A549 (cell line): ENCODE results near the gene GNRHR. TPM values are rescaled to one million over a fixed set of nuclear protein-coding genes. Genes with fewer than 3 reads are reported as not detected.
"Not testable (repeated sequence)": the region's sequence is repeated elsewhere in the genome, so short reads cannot be mapped to it uniquely, and the experiment has no call there.

Source experiments
- ATAC-seq, 2 experiments: fragments of 200-7000 bp in 1 of 2; fragments of >200 bp in 1 of 2; cut with Nextera tagmentation in 1 of 2; cut with Tn5 transposase in 1 of 2; 3 replicates each; pipeline versions ENCODE4 v1.8.0 to v1.9.1; 2018 to 2020; ENCODE audit warnings: mild to moderate bottlenecking in 1 of 2, moderate library complexity in 1 of 2
- CTCF ChIA-PET: fragments of 300-600 bp; sonication (Branson Sonifier 250); formaldehyde crosslinking; extraction: SDS; loops from one replicate; lab custom pipeline; 2021; ENCODE audit warnings: antibody characterized with exemption, inconsistent platforms; lab: Yijun Ruan, JAX
- POLR2A ChIA-PET: fragments of 350-600 bp; formaldehyde crosslinking; extraction: SDS; loops from one replicate; lab custom pipeline; 2021; ENCODE audit warnings: antibody characterized with exemption, inconsistent platforms; lab: Yijun Ruan, JAX
- DNase-seq, 2 experiments: peaks; one replicate each; pipeline versions ENCODE4 v3.0.0 to v3.0.0-alpha.2; 2011 to 2016; ENCODE audit warnings: low read depth in 1 of 2, low spot score in 1 of 2
- FAIRE-seq: peaks from 2 replicates; lab custom pipeline; 2011; peaks lifted over from hg19 to GRCh38; lab: Jason Lieb, UNC
- H3K27ac ChIP-seq, 2 experiments: fragments of >200 bp; sonication (Bioruptor Twin); formaldehyde crosslinking; 3 replicates each; pipeline ENCODE4 v1.5.1; 2016 to 2017
- H3K4me1 ChIP-seq: fragments of >200 bp; sonication (Bioruptor Twin); formaldehyde crosslinking; 3 replicates; pipeline ENCODE4 v1.6.1; 2016
- H3K4me2 ChIP-seq: fragments of >200 bp; sonication (Bioruptor Twin); formaldehyde crosslinking; 3 replicates; pipeline ENCODE4 v1.6.1; 2016
- H3K4me3 ChIP-seq: fragments of >200 bp; sonication (Bioruptor Twin); formaldehyde crosslinking; 3 replicates; pipeline ENCODE4 v1.5.1; 2016
- H3K9me3 ChIP-seq: fragments of >200 bp; sonication (Bioruptor Twin); formaldehyde crosslinking; 3 replicates; pipeline ENCODE4 v1.6.1; 2016
- BHLHE40 ChIP-seq: IDR thresholded peaks from 2 replicates; pipeline ENCODE4 v1.6.1; 2012; ENCODE audit warnings: low read depth, low read length, inconsistent platforms
- CHD4 ChIP-seq: fragments of 200-600 bp; sonication (generic); IDR thresholded peaks from 2 replicates; pipeline ENCODE4 v1.6.1; 2016; ENCODE audit warnings: antibody characterized with exemption, mild to moderate bottlenecking, borderline replicate concordance
- FOSB ChIP-seq: fragments of 250-450 bp; sonication (Bioruptor Pico); IDR thresholded peaks from 2 replicates; pipeline ENCODE4 v1.5.0; 2020; ENCODE audit warnings: mild to moderate bottlenecking, moderate library complexity
- FOXS1 ChIP-seq: fragments of 250-450 bp; sonication (Bioruptor Pico); IDR thresholded peaks from 2 replicates; pipeline ENCODE4 v1.5.0; 2020; ENCODE audit warnings: mild to moderate bottlenecking, moderate library complexity
- GATA3 ChIP-seq: IDR thresholded peaks from 2 replicates; pipeline ENCODE4 v1.6.1; 2012; ENCODE audit warnings: borderline replicate concordance
- HDAC2 ChIP-seq: fragments of 200-600 bp; sonication (generic); IDR thresholded peaks from 2 replicates; pipeline ENCODE4 v1.6.1; 2016
- HOXA7 ChIP-seq: fragments of 250-450 bp; sonication (Bioruptor Pico); IDR thresholded peaks from 2 replicates; pipeline ENCODE4 v1.5.0; 2020; ENCODE audit warnings: mild to moderate bottlenecking, moderate library complexity
- HOXB5 ChIP-seq: fragments of 250-450 bp; sonication (Bioruptor Pico); IDR thresholded peaks from 2 replicates; pipeline ENCODE4 v1.5.0; 2020; ENCODE audit warnings: mild to moderate bottlenecking, moderate library complexity
- JUN ChIP-seq, 2 experiments: fragments of >200 bp; sonication (Bioruptor Twin); formaldehyde crosslinking; IDR thresholded peaks; 2 replicates in 1 of 2; 3 replicates in 1 of 2; pipeline ENCODE4 v1.6.1; 2016 to 2017
- MYC ChIP-seq: IDR thresholded peaks from 2 replicates; pipeline ENCODE4 v1.6.1; 2012; ENCODE audit warnings: mild to moderate bottlenecking, inconsistent platforms, low read length, improper control_type of control experiment, borderline replicate concordance
- PHF8 ChIP-seq: fragments of 200-600 bp; sonication (generic); IDR thresholded peaks from 2 replicates; pipeline ENCODE4 v1.6.1; 2016; ENCODE audit warnings: low read depth, mild to moderate bottlenecking, antibody characterized with exemption, moderate library complexity, borderline replicate concordance
- POLR2A ChIP-seq: IDR thresholded peaks from 2 replicates; pipeline ENCODE4 v1.6.1; 2012; ENCODE audit warnings: mild to moderate bottlenecking, low read length
- RFX5 ChIP-seq: fragments of 450-650 bp; IDR thresholded peaks from 2 replicates; pipeline ENCODE4 v1.7.1; 2014; ENCODE audit warnings: antibody characterized with exemption, mild to moderate bottlenecking, moderate library complexity
- TP53 ChIP-seq: fragments of 250-450 bp; sonication (Bioruptor Pico); IDR thresholded peaks from 2 replicates; pipeline ENCODE4 v1.5.0; 2021; ENCODE audit warnings: mild to moderate bottlenecking, moderate library complexity
- ZSCAN20 ChIP-seq: fragments of 250-450 bp; sonication (Bioruptor Pico); IDR thresholded peaks from 2 replicates; pipeline ENCODE4 v1.8.0; 2022; ENCODE audit warnings: mild to moderate bottlenecking, moderate library complexity
- WGBS: methylation state at CpG from one replicate; pipeline ENCODE4 v1.1.6; 2017; ENCODE audit errors: missing lambda C conversion rate; 5-methylcytosine and 5-hydroxymethylcytosine counted together
- polyA plus RNA-seq, 4 experiments: library from polyadenylated mRNA; depleted of rRNA in 3 of 4; stranded (reverse); fragments of >200 nt; fragmentation: RNase III in 1 of 4; extraction: RNeasy Plus Mini Kit Qiagen cat#74134 plus additional on column Dnase treatment in 1 of 4; gene quantifications; 2 replicates in 3 of 4; 3 replicates in 1 of 4; pipeline ENCODE4 v1.2.3, GENCODE V29; 2011 to 2017
- TF ChIP-seq, protein P1 (sequence below): fragments of 450-650 bp; IDR thresholded peaks from 2 replicates; pipeline ENCODE4 v1.6.1; 2014; ENCODE audit warnings: antibody characterized with exemption
- TF ChIP-seq, protein P2 (sequence below): fragments of 250-450 bp; sonication (Bioruptor Pico); IDR thresholded peaks from 2 replicates; pipeline ENCODE4 v1.5.0; 2020; ENCODE audit warnings: low read depth, mild to moderate bottlenecking, moderate library complexity
- TF ChIP-seq, protein P3 (sequence below): fragments of >200 bp; sonication (Bioruptor Twin); formaldehyde crosslinking; IDR thresholded peaks from 2 replicates; pipeline ENCODE4 v1.6.1; 2016
- TF ChIP-seq, protein P4 (sequence below): IDR thresholded peaks from 2 replicates; pipeline ENCODE4 v1.6.1; 2012
- TF ChIP-seq, protein P5 (sequence below): fragments of >200 bp; sonication (Bioruptor Twin); formaldehyde crosslinking; IDR thresholded peaks from 3 replicates; pipeline ENCODE4 v1.5.1; 2016

The GNRHR gene
- polyA plus RNA-seq, 2 of the 4 experiments (the other 2 are of a cell fraction) = not detected

DNA sequence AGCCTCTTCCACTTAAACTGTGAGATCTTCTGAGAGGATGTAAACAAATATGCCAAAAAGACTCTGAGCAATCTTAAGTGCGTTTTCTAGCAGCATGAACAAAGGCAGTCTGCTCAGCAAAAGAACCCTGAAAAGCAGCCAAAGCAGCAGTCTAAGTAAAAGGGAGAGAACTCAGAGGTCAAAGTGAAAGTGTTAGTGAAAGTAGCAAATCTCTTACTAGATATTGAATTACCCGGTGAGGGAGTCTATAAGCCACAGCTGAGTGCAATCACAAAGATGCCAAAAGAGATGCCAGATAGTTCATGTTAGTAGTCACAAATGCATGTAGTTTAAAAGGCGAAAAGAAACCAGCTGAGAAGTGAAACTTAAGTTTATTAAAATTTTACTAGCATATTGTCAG lies 7.9 kb upstream of the GNRHR start:
- FAIRE-seq = no peak
- 0 out of 3 replicates have a peak overlapping the region, but pooled peaks have one; percentile 18 for H3K4me2 ChIP-seq
- no peaks in the 10 kb centered on the region for H3K4me1 ChIP-seq
- ChIA-PET POLR2A (no interaction called here), CTCF (no interaction called here)
- H3K4me3 ChIP-seq = no peak overlapping the region
- no peak for TF ChIP-seq PHF8
- no peaks in the 10 kb centered on the region for H3K9me3 ChIP-seq
- ATAC-seq = no peak
- H3K27ac ChIP-seq = no peak overlapping the region
- 52% methylated on average over 3 of the region's 3 CpGs for WGBS
- no peak for DNase-seq

DNA sequence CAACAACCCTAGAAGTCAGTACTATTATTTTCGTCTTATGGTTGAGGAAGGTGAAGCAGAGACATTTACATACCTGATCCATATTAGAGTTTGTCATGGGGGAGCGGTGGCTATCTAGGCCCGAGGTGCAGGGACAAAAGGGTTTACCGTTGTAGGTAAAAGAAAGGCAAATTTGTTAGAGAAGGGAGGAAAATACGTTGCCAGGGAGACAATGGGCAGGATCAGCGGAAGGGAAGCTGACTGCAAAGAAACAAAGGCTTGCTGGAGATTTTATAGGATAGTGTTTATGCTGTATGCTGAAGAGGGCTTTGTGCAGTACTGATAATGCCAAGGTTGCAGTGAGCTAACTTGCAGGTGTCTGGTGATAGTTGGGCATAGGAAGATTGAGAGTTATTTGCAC lies 2.8 kb upstream of the GNRHR start:
- FAIRE-seq, ATAC-seq: not testable (repeated sequence)

DNA sequence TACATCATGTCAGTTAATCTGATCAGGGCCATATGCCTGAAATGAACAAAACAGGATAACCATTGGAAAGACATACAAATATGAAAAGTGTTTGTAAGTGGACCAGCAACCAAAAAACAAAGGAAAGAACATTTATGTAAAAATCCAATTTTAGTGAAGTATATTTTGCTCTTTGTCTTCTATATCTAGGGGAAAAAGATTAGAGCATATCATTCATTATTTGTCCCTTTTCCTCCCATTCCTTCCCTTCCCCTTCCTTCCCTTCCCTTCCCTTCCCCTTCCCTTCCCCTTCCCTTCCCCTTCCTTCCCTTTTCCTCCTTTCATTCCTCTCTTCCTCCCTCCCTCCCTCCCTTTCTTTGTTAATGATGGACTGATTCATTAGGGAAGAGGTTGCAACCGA lies 1.8 kb upstream of the GNRHR start:
- TF ChIP-seq, protein P1, sequence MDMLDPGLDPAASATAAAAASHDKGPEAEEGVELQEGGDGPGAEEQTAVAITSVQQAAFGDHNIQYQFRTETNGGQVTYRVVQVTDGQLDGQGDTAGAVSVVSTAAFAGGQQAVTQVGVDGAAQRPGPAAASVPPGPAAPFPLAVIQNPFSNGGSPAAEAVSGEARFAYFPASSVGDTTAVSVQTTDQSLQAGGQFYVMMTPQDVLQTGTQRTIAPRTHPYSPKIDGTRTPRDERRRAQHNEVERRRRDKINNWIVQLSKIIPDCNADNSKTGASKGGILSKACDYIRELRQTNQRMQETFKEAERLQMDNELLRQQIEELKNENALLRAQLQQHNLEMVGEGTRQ = no peak
- POLR2A ChIA-PET = no interaction called here
- H3K27ac ChIP-seq = no peak overlapping the region
- ATAC-seq = no peak
- no peak for FAIRE-seq
- DNase-seq = no peak
- CTCF ChIA-PET = interaction anchor here (2.2 kb wide), 1 partner anchor 9 kb away, joined by 8 read pairs; no protein-coding TSS in a partner anchor
- H3K4me3 ChIP-seq = no peak overlapping the region
- H3K4me2 ChIP-seq = no peak overlapping the region
- WGBS = 20% methylated on average over 1 of the region's 1 CpG
- H3K9me3 ChIP-seq = no peaks in the 10 kb centered on the region
- no peaks in the 10 kb centered on the region for H3K4me1 ChIP-seq

More for the DNA sequence above, 2.8 kb upstream of the GNRHR start:
- POLR2A ChIA-PET, H3K4me1 ChIP-seq, H3K27ac ChIP-seq, H3K4me2 ChIP-seq, H3K4me3 ChIP-seq, H3K9me3 ChIP-seq, DNase-seq: not testable (repeated sequence)
- 55% methylated on average over 6 of the region's 6 CpGs for WGBS
- CTCF ChIA-PET = interaction anchor here (2.2 kb wide), 1 partner anchor 10 kb away, joined by 8 read pairs; no protein-coding TSS in a partner anchor

DNA sequence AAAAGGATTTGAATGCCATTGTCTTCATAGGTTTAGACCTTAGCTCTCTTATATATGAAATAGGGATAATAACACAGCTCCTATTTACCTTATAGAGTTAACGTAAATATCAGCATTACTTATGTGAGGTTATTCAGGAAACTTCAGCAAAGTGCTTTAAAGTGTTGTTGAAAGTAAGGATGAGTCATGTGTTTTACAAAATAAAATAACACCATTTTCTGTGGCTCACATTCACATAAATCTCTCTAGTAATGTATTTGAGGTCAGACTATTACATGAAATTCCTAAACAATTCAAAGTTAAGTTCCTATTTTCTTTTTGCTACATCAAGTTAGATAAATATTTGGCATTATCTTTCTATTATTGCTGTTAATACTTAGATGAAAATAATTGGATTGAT lies 2.9 kb downstream of the GNRHR start:
- ATAC-seq = no peak
- H3K9me3 ChIP-seq = no peaks in the 10 kb centered on the region
- no peak overlapping the region for H3K27ac ChIP-seq
- WGBS = 73% methylated on average over 1 of the region's 1 CpG
- DNase-seq = no peak
- H3K4me3 ChIP-seq = no peak overlapping the region
- FAIRE-seq = no peak
- POLR2A ChIA-PET = no interaction called here
- H3K4me2 ChIP-seq = no peak overlapping the region
- CTCF ChIA-PET = no interaction called here
- H3K4me1 ChIP-seq = no peaks in the 10 kb centered on the region
- no peak for TF ChIP-seq MYC
- TF ChIP-seq ZSCAN20 (CRISPR knock-in tag) = no peak
- TF ChIP-seq PHF8 = no peak
- TF ChIP-seq HOXB5 (CRISPR knock-in tag) = no peak
- TF ChIP-seq CHD4 = no peak
- TF ChIP-seq, all 56 proteins: peak for 0

DNA sequence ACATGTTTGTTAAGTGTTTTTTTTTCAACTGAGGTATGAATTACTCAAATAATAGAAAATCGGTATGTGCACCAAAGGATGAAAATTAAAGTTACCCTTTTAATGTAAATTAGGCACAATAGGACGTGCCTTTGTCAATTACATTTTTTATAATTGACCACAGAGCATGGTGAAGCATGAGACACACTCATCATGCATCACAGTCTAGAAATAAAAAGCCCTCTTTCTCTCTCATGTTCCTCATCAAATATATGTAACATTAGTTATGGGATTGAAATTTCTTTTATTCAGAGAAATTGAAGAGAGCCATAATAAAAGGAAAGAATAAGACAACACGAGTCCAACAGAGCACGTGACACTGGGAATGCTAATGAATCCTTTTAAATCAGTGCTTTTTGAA lies 3.5 kb downstream of the GNRHR start:
- no peak for ATAC-seq
- no peak for DNase-seq
- Histone ChIP-seq H3K9me3 (no peaks in the 10 kb centered on the region), H3K27ac (no peak overlapping the region), H3K4me3 (no peak overlapping the region), H3K4me1 (no peaks in the 10 kb centered on the region), H3K4me2 (no peak overlapping the region)
- CTCF ChIA-PET = no interaction called here
- 76% methylated on average over 4 of the region's 4 CpGs for WGBS
- no peak for FAIRE-seq
- POLR2A ChIA-PET = no interaction called here
- TF ChIP-seq JUN (IDR thresholded peaks at IDR 0.05) = no peak
- no peak for TF ChIP-seq PHF8
- TF ChIP-seq, protein P2, sequence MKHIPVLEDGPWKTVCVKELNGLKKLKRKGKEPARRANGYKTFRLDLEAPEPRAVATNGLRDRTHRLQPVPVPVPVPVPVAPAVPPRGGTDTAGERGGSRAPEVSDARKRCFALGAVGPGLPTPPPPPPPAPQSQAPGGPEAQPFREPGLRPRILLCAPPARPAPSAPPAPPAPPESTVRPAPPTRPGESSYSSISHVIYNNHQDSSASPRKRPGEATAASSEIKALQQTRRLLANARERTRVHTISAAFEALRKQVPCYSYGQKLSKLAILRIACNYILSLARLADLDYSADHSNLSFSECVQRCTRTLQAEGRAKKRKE = no peak
- TF ChIP-seq FOXS1 = no peak
- TF ChIP-seq MYC = no peak
- TF ChIP-seq TP53 (CRISPR knock-in tag) = no peak
- TF ChIP-seq BHLHE40 = no peak
- no peak for TF ChIP-seq FOSB (CRISPR knock-in tag)
- TF ChIP-seq, protein P3, sequence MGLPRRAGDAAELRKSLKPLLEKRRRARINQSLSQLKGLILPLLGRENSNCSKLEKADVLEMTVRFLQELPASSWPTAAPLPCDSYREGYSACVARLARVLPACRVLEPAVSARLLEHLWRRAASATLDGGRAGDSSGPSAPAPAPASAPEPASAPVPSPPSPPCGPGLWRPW = no peak
- TF ChIP-seq, protein P4, sequence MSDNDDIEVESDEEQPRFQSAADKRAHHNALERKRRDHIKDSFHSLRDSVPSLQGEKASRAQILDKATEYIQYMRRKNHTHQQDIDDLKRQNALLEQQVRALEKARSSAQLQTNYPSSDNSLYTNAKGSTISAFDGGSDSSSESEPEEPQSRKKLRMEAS = no peak
- no peak for TF ChIP-seq HOXA7
- TF ChIP-seq HDAC2 = no peak
- TF ChIP-seq POLR2A = no peak
- no peak for TF ChIP-seq GATA3
- TF ChIP-seq RFX5 = no peak
- TF ChIP-seq, protein P5, sequence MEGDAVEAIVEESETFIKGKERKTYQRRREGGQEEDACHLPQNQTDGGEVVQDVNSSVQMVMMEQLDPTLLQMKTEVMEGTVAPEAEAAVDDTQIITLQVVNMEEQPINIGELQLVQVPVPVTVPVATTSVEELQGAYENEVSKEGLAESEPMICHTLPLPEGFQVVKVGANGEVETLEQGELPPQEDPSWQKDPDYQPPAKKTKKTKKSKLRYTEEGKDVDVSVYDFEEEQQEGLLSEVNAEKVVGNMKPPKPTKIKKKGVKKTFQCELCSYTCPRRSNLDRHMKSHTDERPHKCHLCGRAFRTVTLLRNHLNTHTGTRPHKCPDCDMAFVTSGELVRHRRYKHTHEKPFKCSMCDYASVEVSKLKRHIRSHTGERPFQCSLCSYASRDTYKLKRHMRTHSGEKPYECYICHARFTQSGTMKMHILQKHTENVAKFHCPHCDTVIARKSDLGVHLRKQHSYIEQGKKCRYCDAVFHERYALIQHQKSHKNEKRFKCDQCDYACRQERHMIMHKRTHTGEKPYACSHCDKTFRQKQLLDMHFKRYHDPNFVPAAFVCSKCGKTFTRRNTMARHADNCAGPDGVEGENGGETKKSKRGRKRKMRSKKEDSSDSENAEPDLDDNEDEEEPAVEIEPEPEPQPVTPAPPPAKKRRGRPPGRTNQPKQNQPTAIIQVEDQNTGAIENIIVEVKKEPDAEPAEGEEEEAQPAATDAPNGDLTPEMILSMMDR = no peak
